HG03558 (cell line): Measurements from ENCODE around the gene ANGPTL7.
"Not testable (repeated sequence)": the region's sequence is repeated elsewhere in the genome, so short reads cannot be mapped to it uniquely, and the experiment has no call there.

Source experiments
- ATAC-seq: cut with Tn5 transposase; IDR thresholded peaks from one replicate; pipeline ENCODE4 v1.9.1; 2021; ENCODE audit warnings: moderate number of reproducible peaks; ENCODE audit not compliant: unreplicated experiment; ENCODE audit errors: extremely low read depth

The ANGPTL7 gene

DNA sequence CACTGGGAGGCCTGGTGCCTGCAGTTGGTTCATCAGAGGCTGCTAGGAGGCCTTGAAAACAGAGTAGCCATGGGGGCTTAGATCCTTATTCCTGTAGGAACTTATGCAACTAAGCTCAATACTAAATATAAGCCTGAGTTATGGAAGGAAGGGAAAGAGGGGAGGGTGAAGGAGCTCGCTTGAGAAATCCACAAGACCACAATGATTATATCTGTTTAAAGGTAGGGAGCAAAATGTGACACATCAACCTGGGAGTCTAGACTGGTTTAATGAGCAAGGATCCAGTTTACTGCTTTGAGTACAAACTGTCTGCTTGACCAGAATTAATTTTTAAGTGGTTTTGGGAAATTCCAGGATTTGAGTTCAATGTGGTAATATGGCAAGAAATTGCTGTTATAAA lies 20.4 kb upstream of the ANGPTL7 start:
- ATAC-seq, result no peak

DNA sequence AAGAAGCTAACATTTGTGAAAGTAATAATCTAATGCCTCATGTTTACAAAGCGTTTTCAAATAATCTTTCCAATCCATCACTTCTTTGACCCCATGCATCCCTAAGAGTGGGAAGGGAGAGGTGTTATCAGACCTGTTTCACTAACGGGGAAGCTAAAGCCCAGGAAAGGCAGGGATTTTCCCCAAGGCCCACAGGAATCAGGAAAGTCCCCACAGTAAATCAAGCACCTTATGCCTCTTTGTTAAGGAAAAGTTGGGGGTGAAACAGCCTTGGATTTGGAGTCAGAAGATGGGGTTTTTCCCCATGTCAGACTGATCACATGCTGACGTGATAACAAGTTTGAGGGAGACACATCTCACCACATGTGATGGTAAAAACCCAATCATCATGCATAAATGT lies 20.0 kb upstream of the ANGPTL7 start:
- ATAC-seq, result no peak

GRCh38 chr1:11170102-11170501 lies 19.1 kb upstream of the ANGPTL7 start:
- ATAC-seq, result no peak

DNA sequence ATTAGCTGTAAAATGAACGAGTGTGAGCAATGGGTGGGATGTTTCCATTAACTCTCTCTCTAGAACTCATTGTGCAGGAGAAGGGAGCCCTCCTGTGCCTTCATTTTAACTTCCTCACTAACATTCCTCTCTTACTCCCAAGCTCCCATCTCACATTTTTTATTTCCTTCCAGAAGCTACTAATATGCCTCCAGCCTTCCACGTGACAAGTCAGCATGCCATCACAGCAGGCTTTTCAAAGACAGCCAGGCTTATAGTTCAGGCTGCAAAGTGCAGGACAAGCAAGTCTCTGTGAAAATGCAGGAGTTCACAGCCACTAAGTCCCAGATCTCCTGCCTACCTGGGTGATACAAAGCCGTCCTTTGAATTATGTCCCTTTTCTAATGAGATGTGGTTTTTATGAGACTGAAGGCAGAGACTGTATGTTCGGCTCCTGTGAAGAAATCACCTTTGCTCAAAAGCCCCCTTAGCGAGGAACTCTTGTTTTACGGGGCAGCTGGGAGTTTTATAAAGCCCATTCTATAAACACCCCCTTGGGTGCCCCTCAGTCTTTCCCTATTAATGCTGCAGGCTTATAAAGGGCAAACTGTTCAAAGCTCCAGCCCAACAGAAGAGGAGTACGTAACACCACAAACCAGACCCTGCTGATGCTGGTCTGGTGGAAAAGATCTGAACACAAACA lies 14.8 kb upstream of the ANGPTL7 start:
- no peak for ATAC-seq

- no peak for ATAC-seq
These were observed 13.7 kb upstream of the ANGPTL7 start for GRCh38 chr1:11175461-11175860.

DNA sequence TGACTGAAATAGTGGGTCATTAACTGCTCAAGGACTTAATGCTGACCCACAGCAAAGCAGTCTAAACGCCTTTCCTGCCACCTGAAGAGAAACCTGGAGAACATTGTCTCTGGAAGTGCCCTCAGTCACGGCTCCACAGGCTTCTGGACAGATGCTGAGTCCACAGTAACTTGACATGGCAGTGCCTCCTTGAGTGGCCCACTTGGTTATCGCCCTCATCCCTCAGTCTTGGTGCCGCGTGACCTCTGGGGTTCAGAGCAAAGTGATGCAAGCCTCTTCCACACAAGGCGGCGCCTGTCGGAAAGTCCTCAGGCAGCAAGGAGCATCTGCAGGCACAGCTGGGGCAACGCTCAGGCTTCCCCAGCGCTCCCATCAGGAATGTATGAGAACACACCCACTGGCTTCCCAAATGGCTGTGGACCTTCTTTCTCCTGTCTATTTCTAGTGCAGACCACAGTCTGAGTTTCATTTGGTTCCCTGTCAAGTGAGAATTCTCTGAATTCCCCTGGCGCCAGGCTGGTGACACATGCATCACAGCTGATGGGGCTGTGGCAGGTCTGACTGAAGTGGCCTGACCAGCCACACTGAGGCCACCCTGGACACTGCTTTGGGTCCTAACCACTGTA lies 13.0 kb upstream of the ANGPTL7 start:
- no peak for ATAC-seq

DNA sequence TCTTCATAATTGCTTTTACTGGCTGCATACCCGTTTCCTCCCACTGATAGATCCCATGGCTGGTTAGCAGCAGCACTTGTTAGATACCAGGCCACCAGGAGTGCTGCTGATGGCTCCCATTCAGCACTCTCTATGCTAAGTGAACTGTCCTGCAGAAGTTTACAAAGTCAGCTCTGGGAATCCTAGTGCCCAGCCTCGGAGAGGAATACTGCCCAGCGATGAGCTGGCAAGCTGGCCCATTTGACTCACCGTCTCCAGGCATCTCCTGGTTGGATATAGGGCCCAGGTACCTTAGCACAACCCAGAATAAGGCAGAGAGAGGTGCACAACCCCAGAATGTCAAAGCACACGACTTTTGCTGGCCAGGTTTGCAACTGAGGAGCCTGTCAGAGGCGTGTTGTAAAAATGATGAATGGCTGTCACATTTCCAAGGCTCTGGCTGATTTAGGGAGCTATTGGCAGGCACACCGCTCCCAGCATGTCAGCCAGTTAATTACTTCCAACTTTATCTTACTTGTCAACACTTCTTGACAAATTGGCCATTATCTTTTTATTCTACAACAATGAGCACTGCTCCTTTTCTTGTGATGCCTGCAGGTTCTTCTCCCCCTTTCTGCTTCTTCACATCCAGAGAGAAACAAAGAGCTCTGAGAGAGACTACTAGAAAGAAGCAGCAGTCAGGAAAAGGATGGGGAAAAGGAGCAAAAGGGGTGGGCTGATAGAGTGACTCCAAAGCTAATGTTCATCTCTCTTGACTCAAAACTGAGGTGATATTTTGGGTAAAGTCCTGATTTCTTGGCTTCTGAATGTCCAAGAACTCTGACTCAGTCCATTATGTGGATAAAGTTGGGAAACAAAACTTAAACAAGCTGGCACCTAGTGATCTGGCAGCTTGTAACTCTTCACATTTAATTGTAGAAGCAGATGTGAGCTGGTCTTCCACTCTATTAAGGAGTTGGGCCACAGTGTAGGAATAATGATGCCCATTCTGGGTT lies 10.8 kb upstream of the ANGPTL7 start:
- ATAC-seq, result no peak

- no peak for ATAC-seq
These were observed 10.0 kb upstream of the ANGPTL7 start for GRCh38 chr1:11179125-11179524.

- ATAC-seq, result not testable (repeated sequence)
These were observed 9.4 kb upstream of the ANGPTL7 start for GRCh38 chr1:11179749-11180148.

DNA sequence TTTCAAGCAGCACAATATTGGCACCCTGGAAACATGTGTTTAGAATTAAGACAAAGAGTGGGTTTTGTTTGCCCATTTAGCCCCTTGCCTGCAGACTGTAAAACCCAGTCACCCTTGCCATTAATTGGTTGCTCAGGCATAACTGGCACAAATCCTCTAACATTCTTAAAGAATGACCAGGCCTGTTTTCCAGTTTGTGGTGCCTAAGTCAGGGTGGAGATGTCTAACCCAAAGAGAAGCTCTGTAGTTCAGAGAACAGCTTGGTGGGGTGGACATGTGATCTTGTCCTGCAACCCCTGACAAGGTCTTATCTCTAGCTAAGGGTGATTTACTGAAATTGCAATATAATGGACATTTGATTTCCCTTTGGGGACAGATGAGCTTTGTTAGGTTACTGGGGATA lies 8.8 kb upstream of the ANGPTL7 start:
- no peak for ATAC-seq

- ATAC-seq, result no peak
These were observed 6.3 kb upstream of the ANGPTL7 start for GRCh38 chr1:11182884-11183283.

- no peak for ATAC-seq
These were observed 4.2 kb upstream of the ANGPTL7 start for GRCh38 chr1:11184973-11185372.

GRCh38 chr1:11187000-11187399 lies 2.2 kb upstream of the ANGPTL7 start:
- no peak for ATAC-seq

DNA sequence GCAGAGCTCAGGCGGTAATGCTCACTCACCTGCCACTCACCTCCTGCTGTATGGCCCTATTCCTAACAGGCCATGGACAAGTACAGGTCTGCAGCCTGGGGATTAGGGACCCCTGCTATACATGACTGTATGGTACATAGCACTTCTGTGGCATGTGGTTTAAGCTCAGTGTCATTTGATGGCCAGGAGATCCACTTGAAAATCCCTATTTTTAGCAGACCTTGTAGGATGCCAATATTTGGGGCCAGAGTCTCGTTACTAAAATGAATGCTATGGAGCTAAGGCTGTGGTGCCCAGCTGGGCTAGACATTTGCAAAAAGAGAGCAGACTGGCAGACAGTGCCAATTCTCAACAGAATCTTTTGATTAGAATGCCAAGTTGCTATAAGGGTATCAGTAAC lies 1.7 kb upstream of the ANGPTL7 start:
- ATAC-seq, result no peak

DNA sequence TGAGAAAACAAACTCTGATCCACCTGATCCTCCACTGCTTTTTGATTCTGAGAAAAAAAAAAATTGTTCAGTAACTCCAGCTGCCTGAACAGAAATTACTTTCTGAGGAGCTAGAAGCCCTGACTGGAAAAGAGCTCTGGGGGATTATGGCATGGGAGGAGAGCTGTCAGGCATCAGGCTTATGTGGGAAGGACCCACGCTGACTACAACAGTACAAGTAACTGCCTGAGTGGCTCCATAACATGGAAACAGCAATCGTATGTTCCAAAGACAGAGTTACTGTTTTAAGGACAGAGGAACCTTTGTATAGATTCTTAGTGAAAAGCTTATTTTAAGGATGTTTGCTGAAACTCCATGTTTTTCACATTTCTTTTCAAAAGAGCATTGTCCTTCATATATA lies 1.2 kb upstream of the ANGPTL7 start:
- ATAC-seq, result no peak

- ATAC-seq, result no peak
These were observed 774 bp upstream of the ANGPTL7 start for GRCh38 chr1:11188381-11188780.

DNA sequence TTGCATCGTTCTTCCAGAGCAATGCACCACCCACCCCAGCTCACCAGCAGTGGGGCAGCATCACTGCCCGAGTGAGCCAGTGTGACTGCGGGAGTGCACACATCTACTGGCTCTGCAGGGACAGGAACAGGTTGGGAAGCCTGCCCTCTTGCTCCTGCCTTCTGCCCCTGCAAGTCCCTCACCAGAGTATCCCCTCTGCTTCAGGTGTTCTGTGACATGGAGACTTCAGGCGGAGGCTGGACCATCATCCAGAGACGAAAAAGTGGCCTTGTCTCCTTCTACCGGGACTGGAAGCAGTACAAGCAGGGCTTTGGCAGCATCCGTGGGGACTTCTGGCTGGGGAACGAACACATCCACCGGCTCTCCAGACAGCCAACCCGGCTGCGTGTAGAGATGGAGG lies 4.2 kb downstream of the ANGPTL7 start:
- no peak for ATAC-seq

DNA sequence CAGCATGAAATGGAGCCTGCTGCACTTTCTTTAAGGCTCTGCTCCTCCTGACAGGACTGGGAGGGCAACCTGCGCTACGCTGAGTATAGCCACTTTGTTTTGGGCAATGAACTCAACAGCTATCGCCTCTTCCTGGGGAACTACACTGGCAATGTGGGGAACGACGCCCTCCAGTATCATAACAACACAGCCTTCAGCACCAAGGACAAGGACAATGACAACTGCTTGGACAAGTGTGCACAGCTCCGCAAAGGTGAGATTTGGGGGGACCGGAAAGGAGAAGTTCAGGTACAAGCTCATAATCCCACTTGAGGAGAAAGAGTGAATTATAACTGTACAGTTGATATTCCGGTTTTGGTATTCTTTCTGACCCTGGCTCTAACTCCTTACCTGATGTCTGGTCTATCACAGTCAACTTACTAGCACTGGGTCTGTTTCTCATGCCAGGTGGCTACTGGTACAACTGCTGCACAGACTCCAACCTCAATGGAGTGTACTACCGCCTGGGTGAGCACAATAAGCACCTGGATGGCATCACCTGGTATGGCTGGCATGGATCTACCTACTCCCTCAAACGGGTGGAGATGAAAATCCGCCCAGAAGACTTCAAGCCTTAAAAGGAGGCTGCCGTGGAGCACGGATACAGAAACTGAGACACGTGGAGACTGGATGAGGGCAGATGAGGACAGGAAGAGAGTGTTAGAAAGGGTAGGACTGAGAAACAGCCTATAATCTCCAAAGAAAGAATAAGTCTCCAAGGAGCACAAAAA lies 5.4 kb downstream of the ANGPTL7 start:
- ATAC-seq, result no peak

GRCh38 chr1:11196945-11197344 lies 7.8 kb downstream of the ANGPTL7 start:
- no peak for ATAC-seq

GRCh38 chr1:11197359-11197758 lies 8.2 kb downstream of the ANGPTL7 start:
- ATAC-seq, result no peak
